Tibial artery (tissue), 4 donors: ENCODE data around the gene AGK.

Experiments
- DNase-seq, 2 donors: peaks; one replicate each; pipeline ENCODE4 v3.0.0-alpha.2; 2019
- H3K27ac ChIP-seq, 2 donors: fragments of 200-600 bp; sonication (generic) in 1 of 2; 1 replicate in 1 of 2; 2 replicates in 1 of 2; pipeline ENCODE4 v1.5.1; 2018 to 2019; ENCODE audit warnings: mild to moderate bottlenecking in 1 of 2
- H3K27me3 ChIP-seq, 2 donors: fragments of 200-600 bp; sonication (generic) in 1 of 2; one replicate each; pipeline versions ENCODE4 v1.5.1 to v1.6.0; 2016 to 2019
- H3K36me3 ChIP-seq, 3 donors: fragments of 200-600 bp; sonication (generic) in 2 of 3; one replicate each; pipeline ENCODE4 v1.5.1; 2016 to 2019; ENCODE audit warnings: mild to moderate bottlenecking in 2 of 3
- H3K4me1 ChIP-seq, 4 donors: fragments of 200-600 bp; sonication (generic) in 2 of 4; 1 replicate in 3 of 4; 2 replicates in 1 of 4; pipeline ENCODE4 v1.5.1; 2016 to 2019
- H3K4me3 ChIP-seq, 2 donors: fragments of 200-600 bp; sonication (generic) in 1 of 2; 1 replicate in 1 of 2; 2 replicates in 1 of 2; pipeline ENCODE4 v1.5.1; 2018 to 2019; ENCODE audit warnings: mild to moderate bottlenecking in 2 of 2
- H3K9me3 ChIP-seq, 3 donors: fragments of 200-600 bp; sonication (generic) in 1 of 3; one replicate each; pipeline ENCODE4 v1.5.1; 2016 to 2019
- CTCF ChIP-seq, 2 experiments: fragments of 200-600 bp in 1 of 2; fragments of 450-650 bp in 1 of 2; IDR thresholded peaks; one replicate each; pipeline ENCODE4 v1.5.1; 2017 to 2019; ENCODE audit warnings: antibody characterized with exemption in 2 of 2, mild to moderate bottlenecking in 1 of 2, moderate library complexity in 1 of 2
- intact Hi-C: fragments of 100-400 bp; cut with DNase I; formaldehyde crosslinking; loops from one replicate; pipeline ENCODE4 v1.15.0; 2023; ENCODE audit warnings: low total_unique reads

Gene AGK

GRCh38 chr7:141619745-141620144 lies 68.5 kb downstream of the AGK start:
- intact Hi-C loops: no loop called here
- no peaks in the 10 kb centered on the region for H3K27me3 ChIP-seq
- no peak overlapping the region for H3K27ac ChIP-seq
- H3K9me3 ChIP-seq: no peaks in the 10 kb centered on the region
- H3K4me3 ChIP-seq: no peak overlapping the region
- DNase-seq: no peak
- peaks cover 26 to 41% (median 26%) of the 10 kb centered on the region in 3 donors for H3K36me3 ChIP-seq
- no peak for TF ChIP-seq CTCF (IDR thresholded peaks at IDR 0.05)
- H3K4me1 ChIP-seq: peaks cover 0 to 3% (median 0%) of the 10 kb centered on the region in 4 donors

- Histone ChIP-seq H3K4me1 (no peaks in the 10 kb centered on the region), H3K27ac (no peak overlapping the region), H3K9me3 (no peaks in the 10 kb centered on the region), H3K36me3 (peaks cover 17 to 36% (median 26%) of the 10 kb centered on the region in 3 donors), H3K4me3 (no peak overlapping the region), H3K27me3 (no peaks in the 10 kb centered on the region)
- no peak for DNase-seq
- intact Hi-C loops: no loop called here
- TF ChIP-seq CTCF (IDR thresholded peaks at IDR 0.05): no peak
Observed at GRCh38 chr7:141624763-141625162, 73.6 kb downstream of the AGK start.

GRCh38 chr7:141630621-141631020 lies 79.4 kb downstream of the AGK start:
- DNase-seq: no peak
- intact Hi-C loops: no loop called here
- no peak for TF ChIP-seq CTCF (IDR thresholded peaks at IDR 0.05)
- H3K27me3 ChIP-seq: no peaks in the 10 kb centered on the region
- H3K27ac ChIP-seq: no peak overlapping the region
- peaks cover 0 to 20% (median 8%) of the 10 kb centered on the region in 3 donors for H3K36me3 ChIP-seq
- no peaks in the 10 kb centered on the region for H3K9me3 ChIP-seq
- H3K4me3 ChIP-seq: no peak overlapping the region
- H3K4me1 ChIP-seq: no peaks in the 10 kb centered on the region

GRCh38 chr7:141631525-141631924 lies 80.3 kb downstream of the AGK start:
- H3K27me3 ChIP-seq: no peaks in the 10 kb centered on the region
- TF ChIP-seq CTCF (IDR thresholded peaks at IDR 0.05): no peak
- no peak for DNase-seq
- no peaks in the 10 kb centered on the region for H3K4me1 ChIP-seq
- no peak overlapping the region for H3K27ac ChIP-seq
- intact Hi-C loops: no loop called here
- no peak overlapping the region for H3K4me3 ChIP-seq
- no peaks in the 10 kb centered on the region for H3K9me3 ChIP-seq
- peaks cover 0 to 20% (median 12%) of the 10 kb centered on the region in 3 donors for H3K36me3 ChIP-seq

GRCh38 chr7:141634065-141634464 lies 82.9 kb downstream of the AGK start:
- Histone ChIP-seq H3K27me3 (no peaks in the 10 kb centered on the region), H3K27ac (no peak overlapping the region), H3K9me3 (no peaks in the 10 kb centered on the region), H3K4me1 (no peaks in the 10 kb centered on the region), H3K36me3 (peaks cover 0 to 20% (median 12%) of the 10 kb centered on the region in 3 donors), H3K4me3 (no peak overlapping the region)
- intact Hi-C loops: no loop called here
- no peak for DNase-seq
- no peak for TF ChIP-seq CTCF (IDR thresholded peaks at IDR 0.05)

GRCh38 chr7:141636053-141636452 lies 84.8 kb downstream of the AGK start:
- H3K36me3 ChIP-seq: peaks cover 6 to 33% (median 14%) of the 10 kb centered on the region in 3 donors
- intact Hi-C loops: no loop called here
- H3K27me3 ChIP-seq: no peaks in the 10 kb centered on the region
- no peaks in the 10 kb centered on the region for H3K9me3 ChIP-seq
- no peaks in the 10 kb centered on the region for H3K4me1 ChIP-seq
- no peak for DNase-seq
- no peak for TF ChIP-seq CTCF (IDR thresholded peaks at IDR 0.05)
- H3K4me3 ChIP-seq: no peak overlapping the region
- H3K27ac ChIP-seq: no peak overlapping the region
